Activated CD8-positive, alpha-beta T cell treated with anti-CD3 and anti-CD28 coated beads, Interleukin-2, amount 10 ng/mL, durations not matched to agents 7 days and 5 days (primary cell): ENCODE measurements around the gene ADCY2. TPM values are rescaled to one million over a fixed set of nuclear protein-coding genes. Genes with fewer than 3 reads are reported as not detected.

ENCODE experiments used
- ATAC-seq: fragments of 150-1000 bp; cut with Tn5 transposase; one replicate; pipeline ENCODE4 v1.10.0; 2021; ENCODE audit warnings: moderate library complexity
- CTCF ChIA-PET: fragments of 350-600 bp; sonication (Branson Sonifier 250); formaldehyde crosslinking; loops from one replicate; lab custom pipeline; 2021; ENCODE audit warnings: antibody characterized with exemption; lab: Charles Lee
- POLR2A ChIA-PET: fragments of 350-600 bp; sonication (Branson Sonifier 250); formaldehyde crosslinking; loops from one replicate; lab custom pipeline; 2021; ENCODE audit warnings: antibody characterized with exemption; lab: Charles Lee
- DNase-seq: peaks from one replicate; pipeline ENCODE4 v3.0.0-alpha.2; 2020
- H3K27ac Mint-ChIP-seq: one replicate; pipeline ENCODE4 v1.8.0; 2021; ENCODE audit warnings: mild to moderate bottlenecking, mixed read lengths
- H3K27me3 Mint-ChIP-seq: one replicate; pipeline ENCODE4 v1.8.0; 2021; ENCODE audit warnings: low read depth, mixed read lengths
- H3K36me3 Mint-ChIP-seq: one replicate; pipeline ENCODE4 v1.8.0; 2021; ENCODE audit warnings: low read depth, mixed read lengths
- H3K4me1 Mint-ChIP-seq: one replicate; pipeline ENCODE4 v1.8.0; 2021; ENCODE audit warnings: low read depth, mixed read lengths
- H3K4me3 Mint-ChIP-seq: one replicate; pipeline ENCODE4 v1.8.0; 2021; ENCODE audit warnings: mild to moderate bottlenecking, mixed read lengths
- H3K9me3 Mint-ChIP-seq: one replicate; pipeline ENCODE4 v1.8.0; 2022; ENCODE audit warnings: mixed read lengths; ENCODE audit not compliant: insufficient read depth
- total RNA-seq, 2 experiments: library from RNA; stranded (reverse); gene quantifications; one replicate each; pipeline ENCODE4 v1.2.3, GENCODE V29; 2021

ADCY2 gene
- total RNA-seq, 2 experiments from 2014 or later = not detected

- H3K9me3 Mint-ChIP-seq = no peaks in the 10 kb centered on the region
- no peak overlapping the region for H3K27ac Mint-ChIP-seq
- no peaks in the 10 kb centered on the region for H3K36me3 Mint-ChIP-seq
- H3K27me3 Mint-ChIP-seq = no peaks in the 10 kb centered on the region
- ATAC-seq (no peak), DNase-seq (no peak)
- POLR2A ChIA-PET = no interaction called here
- CTCF ChIA-PET = no interaction called here
- H3K4me1 Mint-ChIP-seq = no peaks in the 10 kb centered on the region
- no peak overlapping the region for H3K4me3 Mint-ChIP-seq
Observed at GRCh38 chr5:7585807-7586206, 189.9 kb downstream of the ADCY2 start.

- CTCF ChIA-PET = no interaction called here
- POLR2A ChIA-PET = no interaction called here
- no peak for ATAC-seq
- DNase-seq = no peak
- Mint-ChIP-seq H3K27ac (no peak overlapping the region), H3K27me3 (no peaks in the 10 kb centered on the region), H3K9me3 (no peaks in the 10 kb centered on the region), H3K36me3 (no peaks in the 10 kb centered on the region), H3K4me3 (no peak overlapping the region), H3K4me1 (no peaks in the 10 kb centered on the region)
Observed at GRCh38 chr5:7586480-7586879, 190.5 kb downstream of the ADCY2 start.

GRCh38 chr5:7589800-7590199, 193.9 kb downstream of the ADCY2 start:
- ATAC-seq = no peak
- Mint-ChIP-seq H3K27ac (no peak overlapping the region), H3K9me3 (no peaks in the 10 kb centered on the region), H3K4me1 (no peaks in the 10 kb centered on the region), H3K27me3 (no peaks in the 10 kb centered on the region), H3K36me3 (no peaks in the 10 kb centered on the region), H3K4me3 (no peak overlapping the region)
- DNase-seq = no peak
- ChIA-PET POLR2A (no interaction called here), CTCF (no interaction called here)

GRCh38 chr5:7592910-7593309, 197.0 kb downstream of the ADCY2 start:
- ChIA-PET CTCF (no interaction called here), POLR2A (no interaction called here)
- DNase-seq (no peak), ATAC-seq (no peak)
- no peaks in the 10 kb centered on the region for H3K36me3 Mint-ChIP-seq
- no peaks in the 10 kb centered on the region for H3K4me1 Mint-ChIP-seq
- no peaks in the 10 kb centered on the region for H3K9me3 Mint-ChIP-seq
- no peak overlapping the region for H3K4me3 Mint-ChIP-seq
- no peak overlapping the region for H3K27ac Mint-ChIP-seq
- no peaks in the 10 kb centered on the region for H3K27me3 Mint-ChIP-seq

GRCh38 chr5:7597059-7597642, 201.2 kb downstream of the ADCY2 start:
- ATAC-seq = no peak
- POLR2A ChIA-PET = no interaction called here
- H3K4me3 Mint-ChIP-seq = no peak overlapping the region

GRCh38 chr5:7606840-7607465, 211.0 kb downstream of the ADCY2 start:
- H3K36me3 Mint-ChIP-seq = no peaks in the 10 kb centered on the region
- DNase-seq (no peak), ATAC-seq (no peak)
- POLR2A ChIA-PET = no interaction called here
- no peak overlapping the region for H3K27ac Mint-ChIP-seq
- no peaks in the 10 kb centered on the region for H3K4me1 Mint-ChIP-seq
- no peaks in the 10 kb centered on the region for H3K9me3 Mint-ChIP-seq
- H3K4me3 Mint-ChIP-seq = no peak overlapping the region
- CTCF ChIA-PET = no interaction called here
- H3K27me3 Mint-ChIP-seq = no peaks in the 10 kb centered on the region

More at GRCh38 chr5:7597059-7597642, 201.2 kb downstream of the ADCY2 start:
- Mint-ChIP-seq H3K27me3 (no peaks in the 10 kb centered on the region), H3K9me3 (no peaks in the 10 kb centered on the region), H3K4me1 (no peaks in the 10 kb centered on the region), H3K36me3 (no peaks in the 10 kb centered on the region), H3K27ac (no peak overlapping the region)
- CTCF ChIA-PET = no interaction called here
- no peak for DNase-seq

- Mint-ChIP-seq H3K4me3 (no peak overlapping the region), H3K9me3 (no peaks in the 10 kb centered on the region), H3K27ac (no peak overlapping the region), H3K4me1 (no peaks in the 10 kb centered on the region), H3K36me3 (no peaks in the 10 kb centered on the region), H3K27me3 (no peaks in the 10 kb centered on the region)
- ATAC-seq (no peak), DNase-seq (no peak)
- CTCF ChIA-PET = no interaction called here
- POLR2A ChIA-PET = no interaction called here
Observed at GRCh38 chr5:7608772-7609171, 212.8 kb downstream of the ADCY2 start.

- Mint-ChIP-seq H3K4me3 (no peak overlapping the region), H3K4me1 (no peaks in the 10 kb centered on the region), H3K36me3 (no peaks in the 10 kb centered on the region), H3K9me3 (no peaks in the 10 kb centered on the region), H3K27ac (no peak overlapping the region), H3K27me3 (no peaks in the 10 kb centered on the region)
- POLR2A ChIA-PET = no interaction called here
- ATAC-seq (no peak), DNase-seq (no peak)
- CTCF ChIA-PET = no interaction called here
Observed at GRCh38 chr5:7609726-7610125, 213.8 kb downstream of the ADCY2 start.

GRCh38 chr5:7610531-7611177, 214.7 kb downstream of the ADCY2 start:
- H3K27ac Mint-ChIP-seq = no peak overlapping the region
- H3K9me3 Mint-ChIP-seq = no peaks in the 10 kb centered on the region
- no peaks in the 10 kb centered on the region for H3K27me3 Mint-ChIP-seq
- H3K36me3 Mint-ChIP-seq = no peaks in the 10 kb centered on the region
- DNase-seq (no peak), ATAC-seq (no peak)
- POLR2A ChIA-PET = no interaction called here
- CTCF ChIA-PET = no interaction called here
- H3K4me1 Mint-ChIP-seq = no peaks in the 10 kb centered on the region
- no peak overlapping the region for H3K4me3 Mint-ChIP-seq

- Mint-ChIP-seq H3K4me3 (no peak overlapping the region), H3K27me3 (no peaks in the 10 kb centered on the region), H3K4me1 (no peaks in the 10 kb centered on the region), H3K27ac (no peak overlapping the region), H3K36me3 (no peaks in the 10 kb centered on the region), H3K9me3 (no peaks in the 10 kb centered on the region)
- DNase-seq (no peak), ATAC-seq (no peak)
- CTCF ChIA-PET = no interaction called here
- POLR2A ChIA-PET = no interaction called here
Observed at GRCh38 chr5:7611518-7611917, 215.6 kb downstream of the ADCY2 start.

- ATAC-seq (no peak), DNase-seq (no peak)
- no peaks in the 10 kb centered on the region for H3K36me3 Mint-ChIP-seq
- H3K27me3 Mint-ChIP-seq = no peaks in the 10 kb centered on the region
- POLR2A ChIA-PET = no interaction called here
- CTCF ChIA-PET = no interaction called here
- H3K9me3 Mint-ChIP-seq = no peaks in the 10 kb centered on the region
- H3K4me3 Mint-ChIP-seq = no peak overlapping the region
- no peak overlapping the region for H3K27ac Mint-ChIP-seq
- no peaks in the 10 kb centered on the region for H3K4me1 Mint-ChIP-seq
Observed at GRCh38 chr5:7615566-7616061, 219.7 kb downstream of the ADCY2 start.

- no peak for ATAC-seq
- H3K4me3 Mint-ChIP-seq = no peak overlapping the region
- DNase-seq = no peak
- no peaks in the 10 kb centered on the region for H3K4me1 Mint-ChIP-seq
- POLR2A ChIA-PET = no interaction called here
- CTCF ChIA-PET = no interaction called here
- no peaks in the 10 kb centered on the region for H3K36me3 Mint-ChIP-seq
- H3K27ac Mint-ChIP-seq = no peak overlapping the region
- H3K27me3 Mint-ChIP-seq = no peaks in the 10 kb centered on the region
- H3K9me3 Mint-ChIP-seq = no peaks in the 10 kb centered on the region
Observed at GRCh38 chr5:7616897-7617296, 221.0 kb downstream of the ADCY2 start.
